Measurements from ENCODE around the gene MANEA. TPM values are rescaled to one million over a fixed set of nuclear protein-coding genes. Genes with fewer than 3 reads are reported as not detected.

Gene MANEA
- total and polyA plus RNA-seq, 10 of the 15 experiments (the other 5 are each of a cell fraction or from before 2014, with no cell fraction given) = 5.8 to 19.5 (median 12.5) TPM

- ATAC-seq (no peak), FAIRE-seq (no peak), DNase-seq (ENCODE audit: low read depth, low spot score) (no peak)
- H3K9me3 ChIP-seq (replicated peaks; ENCODE audit: control insufficient read depth, insufficient read depth, low read length) = no peaks in the 10 kb centered on the region
- SMC1A ChIA-PET (ENCODE audit: uncharacterized antibody, unreplicated experiment) = no interaction called here
- CTCF ChIA-PET = no interaction called here
- no peak overlapping the region for H3K4me2 ChIP-seq (ENCODE audit: control insufficient read depth, insufficient read depth)
- no peak overlapping the region for H3K4me3 ChIP-seq
- RAD21 ChIA-PET (ENCODE audit: unreplicated experiment) = no interaction called here
- no peaks in the 10 kb centered on the region; a peak in 1 of 4 replicates for H3K27me3 ChIP-seq (replicated peaks in 1 of 2; ENCODE audit: control insufficient read depth in 2 of 2, insufficient read depth in 2 of 2, low read length in 1 of 2)
- no peak overlapping the region for H3K9ac ChIP-seq (ENCODE audit: control insufficient read depth, insufficient read depth, low read length)
- in situ Hi-C loops (cut with MboI) (no loop called here), intact Hi-C loops (cut with micrococcal nuclease; ENCODE audit: unreplicated experiment) (no loop called here)
- H3K27ac ChIP-seq (ENCODE audit: control insufficient read depth, insufficient read depth) = no peak overlapping the region
- 100% methylated on average over 1 of the region's 1 CpG for WGBS (ENCODE audit: insufficient coverage, insufficient replicate concordance, low lambda C conversion rate, missing lambda C conversion rate)
- no peak overlapping the region for H2AFZ ChIP-seq (ENCODE audit: control insufficient read depth, low read depth, low read length)
- POLR2A ChIA-PET = no interaction called here
- BruUV-seq (replicated peaks) = no TSS peak
- no peaks in the 10 kb centered on the region for H3K36me3 ChIP-seq (ENCODE audit: control insufficient read depth in 2 of 2, insufficient read depth in 2 of 2, low read length in 1 of 2)
- no peaks in the 10 kb centered on the region for H3K79me2 ChIP-seq (ENCODE audit: control insufficient read depth, insufficient read depth, low read length)
- H3K4me1 ChIP-seq (ENCODE audit: control insufficient read depth, insufficient read depth, low read length) = no peaks in the 10 kb centered on the region
- H4K20me1 ChIP-seq (ENCODE audit: control insufficient read depth, insufficient read depth) = no peaks in the 10 kb centered on the region
- TF ChIP-seq TAF1 (IDR thresholded peaks at IDR 0.05; ENCODE audit: borderline replicate concordance, low read depth, low read length) (no peak), SMARCA5 (IDR thresholded peaks at IDR 0.05) (no peak), SREBF1 (IDR thresholded peaks at IDR 0.05; ENCODE audit: low read length) (no peak), POLR2AphosphoS5 (IDR thresholded peaks at IDR 0.05; ENCODE audit: low read length) (no peak), MTA3 (IDR thresholded peaks at IDR 0.05; ENCODE audit: borderline replicate concordance, low read length) (no peak), CTCF (IDR thresholded peaks at IDR 0.05 in 2 of 3, conservative IDR thresholded peaks at IDR 0.05 in 1 of 3; ENCODE audit: control insufficient read depth in 2 of 3, extremely low read depth in 1 of 3, insufficient read depth in 1 of 3, low read depth in 3 of 3, low read length in 3 of 3) (no peak), ZNF217 (IDR thresholded peaks at IDR 0.05) (no peak), JUND (IDR thresholded peaks at IDR 0.05; ENCODE audit: low read depth, low read length) (no peak), NFIC (IDR thresholded peaks at IDR 0.05; ENCODE audit: low read depth, low read length) (no peak), YBX1 (IDR thresholded peaks at IDR 0.05) (no peak), GABPA (IDR thresholded peaks at IDR 0.05; ENCODE audit: low read depth) (no peak), HDAC6 (IDR thresholded peaks at IDR 0.05; ENCODE audit: unreplicated experiment) (no peak), FOXK2 (IDR thresholded peaks at IDR 0.05) (no peak)
- TF ChIP-seq, protein P1, sequence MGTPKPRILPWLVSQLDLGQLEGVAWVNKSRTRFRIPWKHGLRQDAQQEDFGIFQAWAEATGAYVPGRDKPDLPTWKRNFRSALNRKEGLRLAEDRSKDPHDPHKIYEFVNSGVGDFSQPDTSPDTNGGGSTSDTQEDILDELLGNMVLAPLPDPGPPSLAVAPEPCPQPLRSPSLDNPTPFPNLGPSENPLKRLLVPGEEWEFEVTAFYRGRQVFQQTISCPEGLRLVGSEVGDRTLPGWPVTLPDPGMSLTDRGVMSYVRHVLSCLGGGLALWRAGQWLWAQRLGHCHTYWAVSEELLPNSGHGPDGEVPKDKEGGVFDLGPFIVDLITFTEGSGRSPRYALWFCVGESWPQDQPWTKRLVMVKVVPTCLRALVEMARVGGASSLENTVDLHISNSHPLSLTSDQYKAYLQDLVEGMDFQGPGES (IDR thresholded peaks at IDR 0.05) = no peak
- TF ChIP-seq, protein P2, sequence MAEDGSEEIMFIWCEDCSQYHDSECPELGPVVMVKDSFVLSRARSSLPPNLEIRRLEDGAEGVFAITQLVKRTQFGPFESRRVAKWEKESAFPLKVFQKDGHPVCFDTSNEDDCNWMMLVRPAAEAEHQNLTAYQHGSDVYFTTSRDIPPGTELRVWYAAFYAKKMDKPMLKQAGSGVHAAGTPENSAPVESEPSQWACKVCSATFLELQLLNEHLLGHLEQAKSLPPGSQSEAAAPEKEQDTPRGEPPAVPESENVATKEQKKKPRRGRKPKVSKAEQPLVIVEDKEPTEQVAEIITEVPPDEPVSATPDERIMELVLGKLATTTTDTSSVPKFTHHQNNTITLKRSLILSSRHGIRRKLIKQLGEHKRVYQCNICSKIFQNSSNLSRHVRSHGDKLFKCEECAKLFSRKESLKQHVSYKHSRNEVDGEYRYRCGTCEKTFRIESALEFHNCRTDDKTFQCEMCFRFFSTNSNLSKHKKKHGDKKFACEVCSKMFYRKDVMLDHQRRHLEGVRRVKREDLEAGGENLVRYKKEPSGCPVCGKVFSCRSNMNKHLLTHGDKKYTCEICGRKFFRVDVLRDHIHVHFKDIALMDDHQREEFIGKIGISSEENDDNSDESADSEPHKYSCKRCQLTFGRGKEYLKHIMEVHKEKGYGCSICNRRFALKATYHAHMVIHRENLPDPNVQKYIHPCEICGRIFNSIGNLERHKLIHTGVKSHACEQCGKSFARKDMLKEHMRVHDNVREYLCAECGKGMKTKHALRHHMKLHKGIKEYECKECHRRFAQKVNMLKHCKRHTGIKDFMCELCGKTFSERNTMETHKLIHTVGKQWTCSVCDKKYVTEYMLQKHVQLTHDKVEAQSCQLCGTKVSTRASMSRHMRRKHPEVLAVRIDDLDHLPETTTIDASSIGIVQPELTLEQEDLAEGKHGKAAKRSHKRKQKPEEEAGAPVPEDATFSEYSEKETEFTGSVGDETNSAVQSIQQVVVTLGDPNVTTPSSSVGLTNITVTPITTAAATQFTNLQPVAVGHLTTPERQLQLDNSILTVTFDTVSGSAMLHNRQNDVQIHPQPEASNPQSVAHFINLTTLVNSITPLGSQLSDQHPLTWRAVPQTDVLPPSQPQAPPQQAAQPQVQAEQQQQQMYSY (CRISPR knock-in tag; IDR thresholded peaks at IDR 0.05) = no peak
- TF ChIP-seq, protein P3, sequence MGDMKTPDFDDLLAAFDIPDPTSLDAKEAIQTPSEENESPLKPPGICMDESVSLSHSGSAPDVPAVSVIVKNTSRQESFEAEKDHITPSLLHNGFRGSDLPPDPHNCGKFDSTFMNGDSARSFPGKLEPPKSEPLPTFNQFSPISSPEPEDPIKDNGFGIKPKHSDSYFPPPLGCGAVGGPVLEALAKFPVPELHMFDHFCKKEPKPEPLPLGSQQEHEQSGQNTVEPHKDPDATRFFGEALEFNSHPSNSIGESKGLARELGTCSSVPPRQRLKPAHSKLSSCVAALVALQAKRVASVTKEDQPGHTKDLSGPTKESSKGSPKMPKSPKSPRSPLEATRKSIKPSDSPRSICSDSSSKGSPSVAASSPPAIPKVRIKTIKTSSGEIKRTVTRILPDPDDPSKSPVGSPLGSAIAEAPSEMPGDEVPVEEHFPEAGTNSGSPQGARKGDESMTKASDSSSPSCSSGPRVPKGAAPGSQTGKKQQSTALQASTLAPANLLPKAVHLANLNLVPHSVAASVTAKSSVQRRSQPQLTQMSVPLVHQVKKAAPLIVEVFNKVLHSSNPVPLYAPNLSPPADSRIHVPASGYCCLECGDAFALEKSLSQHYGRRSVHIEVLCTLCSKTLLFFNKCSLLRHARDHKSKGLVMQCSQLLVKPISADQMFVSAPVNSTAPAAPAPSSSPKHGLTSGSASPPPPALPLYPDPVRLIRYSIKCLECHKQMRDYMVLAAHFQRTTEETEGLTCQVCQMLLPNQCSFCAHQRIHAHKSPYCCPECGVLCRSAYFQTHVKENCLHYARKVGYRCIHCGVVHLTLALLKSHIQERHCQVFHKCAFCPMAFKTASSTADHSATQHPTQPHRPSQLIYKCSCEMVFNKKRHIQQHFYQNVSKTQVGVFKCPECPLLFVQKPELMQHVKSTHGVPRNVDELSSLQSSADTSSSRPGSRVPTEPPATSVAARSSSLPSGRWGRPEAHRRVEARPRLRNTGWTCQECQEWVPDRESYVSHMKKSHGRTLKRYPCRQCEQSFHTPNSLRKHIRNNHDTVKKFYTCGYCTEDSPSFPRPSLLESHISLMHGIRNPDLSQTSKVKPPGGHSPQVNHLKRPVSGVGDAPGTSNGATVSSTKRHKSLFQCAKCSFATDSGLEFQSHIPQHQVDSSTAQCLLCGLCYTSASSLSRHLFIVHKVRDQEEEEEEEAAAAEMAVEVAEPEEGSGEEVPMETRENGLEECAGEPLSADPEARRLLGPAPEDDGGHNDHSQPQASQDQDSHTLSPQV (IDR thresholded peaks at IDR 0.05) = no peak
These were observed 33.5 kb upstream of the MANEA start for GRCh38 chr6:95543798-95544197.
